Nephron (organoid): ENCODE results near the gene NAA10.

ENCODE experiments used
- H3K27ac Mint-ChIP-seq, 3 experiments: 2 replicates each; pipeline ENCODE4 v1.8.0; 2020; ENCODE audit warnings: mixed read lengths in 3 of 3, mild to moderate bottlenecking in 2 of 3, moderate library complexity in 1 of 3
- H3K27me3 Mint-ChIP-seq: 2 replicates; pipeline ENCODE4 v1.8.0; 2021; ENCODE audit warnings: low read depth, mild to moderate bottlenecking, moderate library complexity, mixed read lengths
- H3K36me3 Mint-ChIP-seq: 2 replicates; pipeline ENCODE4 v1.8.0; 2020; ENCODE audit warnings: low read depth, mixed read lengths
- H3K4me1 Mint-ChIP-seq: 2 replicates; pipeline ENCODE4 v1.8.0; 2020; ENCODE audit warnings: mixed read lengths
- H3K4me3 Mint-ChIP-seq, 3 experiments: 2 replicates each; pipeline ENCODE4 v1.8.0; 2020; ENCODE audit warnings: mild to moderate bottlenecking in 3 of 3, mixed read lengths in 3 of 3, moderate library complexity in 2 of 3
- H3K9me3 Mint-ChIP-seq: 2 replicates; pipeline ENCODE4 v1.8.0; 2020; ENCODE audit warnings: mixed read lengths
- CTCF ChIP-seq, 3 experiments: fragments of 200-600 bp; sonication (generic); IDR thresholded peaks; one replicate each; pipeline ENCODE4 v1.5.0; 2021; ENCODE audit warnings: antibody characterized with exemption in 3 of 3; ENCODE audit not compliant: unreplicated experiment in 3 of 3

The NAA10 gene

DNA sequence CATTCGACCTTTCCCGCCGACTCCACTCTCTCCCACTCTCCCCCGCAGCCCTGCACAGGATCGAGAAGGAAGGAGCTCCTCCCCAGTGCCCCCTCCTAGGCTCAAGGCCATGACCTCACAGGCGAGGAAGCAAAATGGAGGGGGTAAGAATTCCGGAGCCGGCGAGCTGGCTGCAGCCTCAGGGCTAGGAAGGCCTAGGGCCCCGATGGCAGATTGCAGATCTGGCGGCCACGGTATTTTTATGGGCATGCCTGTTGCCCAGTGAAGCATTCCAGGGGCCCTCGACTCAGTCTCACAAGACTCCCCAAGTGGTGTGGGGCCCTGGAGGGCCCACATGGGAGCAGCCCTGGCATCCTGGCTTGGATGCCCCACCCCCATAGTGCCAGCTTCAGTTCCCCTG lies 47.9 kb downstream of the NAA10 start:
- Mint-ChIP-seq H3K27ac (peak overlapping the region in 1 of 3 experiments; percentile 66), H3K4me1 (no peaks in the 10 kb centered on the region), H3K36me3 (no peaks in the 10 kb centered on the region), H3K4me3 (peak overlapping the region in 2 of 3 experiments; percentile 70 to 72), H3K9me3 (peaks cover 20% of the 10 kb centered on the region), H3K27me3 (peaks cover 45% of the 10 kb centered on the region)
- no peak for TF ChIP-seq CTCF (IDR thresholded peaks at IDR 0.05; ENCODE audit: unreplicated experiment in 3 of 3)

- H3K36me3 Mint-ChIP-seq: no peaks in the 10 kb centered on the region
- TF ChIP-seq CTCF (IDR thresholded peaks at IDR 0.05; ENCODE audit: unreplicated experiment in 3 of 3): no peak
- no peaks in the 10 kb centered on the region for H3K4me1 Mint-ChIP-seq
- H3K9me3 Mint-ChIP-seq: peaks cover 20% of the 10 kb centered on the region
- peaks cover 45% of the 10 kb centered on the region for H3K27me3 Mint-ChIP-seq
- H3K27ac Mint-ChIP-seq: peak within 1 kb of the TSS in 1 of 3 experiments; percentile 66
- peak within 1 kb of the TSS; percentile 38 to 72 (median 70) for H3K4me3 Mint-ChIP-seq
These were observed 48.6 kb downstream of the NAA10 start, which contains the start of gene L1CAM for GRCh38 chrX:153885968-153886903. Gene L1CAM (minus strand): TSS chrX:153886173. CDS start chrX:153875836, 10,337 bp downstream.

DNA sequence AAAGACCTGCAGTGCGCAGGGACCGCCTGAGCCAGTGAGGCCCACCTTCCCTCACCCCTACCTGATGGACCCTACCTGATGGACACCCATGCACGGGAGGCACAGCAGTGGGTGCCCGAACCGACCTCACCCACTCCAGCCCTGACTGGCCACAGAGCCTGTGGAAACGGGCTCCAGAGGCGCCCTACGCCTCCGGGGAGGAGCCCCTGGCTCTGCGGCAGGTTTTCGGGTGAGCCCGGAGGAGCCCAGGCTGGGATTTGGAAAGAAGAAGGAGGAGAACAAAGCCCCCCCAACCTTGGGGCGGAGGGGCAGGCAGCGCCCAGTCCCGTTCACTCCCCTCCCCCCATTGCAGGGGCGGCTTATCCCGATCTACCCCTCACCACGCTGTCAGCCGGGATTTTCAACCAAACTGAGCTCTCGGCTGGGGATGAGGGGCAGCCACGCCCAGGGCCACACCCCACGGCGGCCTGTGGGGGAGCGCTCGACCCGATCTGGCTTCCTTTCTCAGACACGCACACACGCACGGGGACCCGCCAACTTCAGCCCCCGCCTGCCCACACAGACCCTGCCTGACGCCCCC lies 49.5 kb downstream of the NAA10 start:
- Mint-ChIP-seq H3K4me1 (no peaks in the 10 kb centered on the region), H3K27me3 (peaks cover 45% of the 10 kb centered on the region), H3K27ac (no peak overlapping the region), H3K9me3 (peaks cover 20% of the 10 kb centered on the region), H3K4me3 (peak overlapping the region; percentile 38 to 66 (median 47)), H3K36me3 (no peaks in the 10 kb centered on the region)
- TF ChIP-seq CTCF (IDR thresholded peaks at IDR 0.05; ENCODE audit: unreplicated experiment in 3 of 3): no peak

DNA sequence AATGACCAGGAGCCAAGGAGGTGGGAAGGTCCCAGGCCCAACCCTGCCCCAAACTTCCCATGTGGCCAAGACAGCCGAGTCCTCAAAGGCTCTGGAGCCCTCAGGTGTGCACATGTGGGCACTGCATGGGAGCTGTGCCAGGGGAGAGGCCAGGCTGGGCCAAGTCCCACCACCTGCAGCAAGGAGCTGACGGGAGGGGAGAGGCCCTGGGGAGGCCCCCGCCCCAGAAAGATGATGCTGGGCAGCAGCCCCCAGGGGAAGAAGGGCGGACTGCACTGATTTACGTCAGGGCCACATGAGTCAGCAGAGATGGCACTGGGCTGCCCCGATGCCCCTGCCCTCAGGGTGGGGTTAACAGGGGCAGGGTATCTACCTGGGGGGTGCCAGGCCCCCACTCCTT lies 50.2 kb downstream of the NAA10 start:
- no peaks in the 10 kb centered on the region for H3K4me1 Mint-ChIP-seq
- H3K36me3 Mint-ChIP-seq: no peaks in the 10 kb centered on the region
- H3K27ac Mint-ChIP-seq: no peak overlapping the region
- H3K27me3 Mint-ChIP-seq: peaks cover 45% of the 10 kb centered on the region
- H3K9me3 Mint-ChIP-seq: peaks cover 22% of the 10 kb centered on the region
- H3K4me3 Mint-ChIP-seq: peak overlapping the region; percentile 47 to 66 (median 63)
- no peak for TF ChIP-seq CTCF (IDR thresholded peaks at IDR 0.05; ENCODE audit: unreplicated experiment in 3 of 3)

GRCh38 chrX:153884136-153884535 lies 50.7 kb downstream of the NAA10 start:
- peak overlapping the region; percentile 47 to 66 (median 63) for H3K4me3 Mint-ChIP-seq
- no peaks in the 10 kb centered on the region for H3K36me3 Mint-ChIP-seq
- peaks cover 2% of the 10 kb centered on the region for H3K4me1 Mint-ChIP-seq
- peaks cover 50% of the 10 kb centered on the region for H3K27me3 Mint-ChIP-seq
- H3K9me3 Mint-ChIP-seq: peaks cover 20% of the 10 kb centered on the region
- no peak for TF ChIP-seq CTCF (IDR thresholded peaks at IDR 0.05; ENCODE audit: unreplicated experiment in 3 of 3)
- no peak overlapping the region for H3K27ac Mint-ChIP-seq
